K562 (cell line): ENCODE results near the gene TTC27. TPM values are rescaled to one million over a fixed set of nuclear protein-coding genes. Genes with fewer than 3 reads are reported as not detected.

Experiments
- BRD4 ChIP-seq: fragments of 200-600 bp; sonication (generic); IDR thresholded peaks from 2 replicates; pipeline ENCODE4 v1.6.1; 2017; ENCODE audit warnings: inconsistent platforms
- CHD1 ChIP-seq: fragments of 200-600 bp; sonication (generic); IDR thresholded peaks from one replicate; pipeline ENCODE4 v1.6.1; 2012; ENCODE audit warnings: mild to moderate bottlenecking, moderate library complexity, low read length, inconsistent platforms
- CTCFL ChIP-seq: IDR thresholded peaks from 2 replicates; pipeline ENCODE4 v1.6.1; 2011; ENCODE audit warnings: borderline replicate concordance, low read depth, mild to moderate bottlenecking, moderate library complexity, low read length; ENCODE audit not compliant: insufficient read depth, poor library complexity, severe bottlenecking
- FOS ChIP-seq: IDR thresholded peaks from 3 replicates; pipeline ENCODE4 v1.6.1; 2011; ENCODE audit not compliant: insufficient read length; ENCODE audit errors: extremely low read depth
- HDAC3 ChIP-seq: fragments of 450-650 bp; IDR thresholded peaks from 2 replicates; pipeline ENCODE4 v1.6.1; 2018; ENCODE audit warnings: borderline replicate concordance, mild to moderate bottlenecking, moderate library complexity; ENCODE audit not compliant: partially characterized antibody
- SMAD1 ChIP-seq: fragments of 150-350 bp; IDR thresholded peaks from 2 replicates; pipeline ENCODE4 v1.6.1; 2014; ENCODE audit warnings: low read length, low read depth; ENCODE audit not compliant: partially characterized antibody
- SMAD2 ChIP-seq: fragments of 150-350 bp; IDR thresholded peaks from 2 replicates; pipeline ENCODE4 v1.6.1; 2014; ENCODE audit warnings: low read depth, mild to moderate bottlenecking, low read length
- SREBF2 ChIP-seq: sonication (generic); formaldehyde crosslinking; IDR thresholded peaks from 2 replicates; pipeline ENCODE4 v1.4.0; 2020; ENCODE audit warnings: mild to moderate bottlenecking, missing genetic modification reagents
- ZBTB17 ChIP-seq: fragments of 450-650 bp; formaldehyde crosslinking; IDR thresholded peaks from 2 replicates; pipeline ENCODE4 v1.4.0; 2020; ENCODE audit warnings: mild to moderate bottlenecking
- ZBTB49 ChIP-seq: sonication (generic); formaldehyde crosslinking; IDR thresholded peaks from 2 replicates; pipeline ENCODE4 v1.8.0; 2022; ENCODE audit warnings: missing genetic modification reagents, mild to moderate bottlenecking, borderline replicate concordance
- ZFP36 ChIP-seq: fragments of 150-350 bp; IDR thresholded peaks from 2 replicates; pipeline ENCODE4 v1.6.1; 2018; ENCODE audit warnings: low read length, low read depth; ENCODE audit not compliant: partially characterized antibody
- ZNF407 ChIP-seq: fragments of 450-650 bp; IDR thresholded peaks from 2 replicates; pipeline ENCODE4 v1.6.1; 2016; ENCODE audit warnings: low read depth
- ZNF507 ChIP-seq: conservative IDR thresholded peaks from 2 replicates; pipeline ENCODE4 v1.6.1; 2017; ENCODE audit warnings: missing genetic modification characterization, missing compliant biosample characterization
- ZNF561 ChIP-seq: fragments of 450-650 bp; formaldehyde crosslinking; conservative IDR thresholded peaks from 2 replicates; pipeline ENCODE4 v1.4.0; 2020; ENCODE audit warnings: mild to moderate bottlenecking, moderate library complexity
- ZNF785 ChIP-seq: fragments of 250-450 bp; sonication (Bioruptor Pico); IDR thresholded peaks from 2 replicates; pipeline ENCODE4 v1.4.0; 2020; ENCODE audit warnings: mild to moderate bottlenecking
- polyA plus RNA-seq, 8 experiments: library from polyadenylated mRNA; depleted of rRNA in 4 of 8; stranded (reverse) in 5 of 8; unstranded in 3 of 8; fragments of >200 nt; fragmentation: Nextera tagmentation in 2 of 8; fragmentation: Illumina TruSeq in 1 of 8; extraction: Ambion mirVana in 2 of 8; extraction: Trizol in 1 of 8; gene quantifications; 2 replicates each; pipeline versions ENCODE4 v1.2.1 to v1.2.3, GENCODE V29; 2011 to 2014; ENCODE audit warnings: inconsistent platforms in 1 of 8, missing spikeins in 1 of 8
- total RNA-seq, 7 experiments: library from RNA; depleted of rRNA in 6 of 7; stranded (reverse); fragments of >200 nt in 6 of 7; fragmentation: Illumina TruSeq in 2 of 7; extraction: Trizol in 2 of 7; gene quantifications; 2 replicates each; pipeline versions ENCODE4 v1.2.1 to v1.2.3, GENCODE V29; 2011 to 2021; ENCODE audit warnings: low replicate concordance in 1 of 7

The TTC27 gene
- total and polyA plus RNA-seq, 9 of the 15 experiments (the other 6 are each of a cell fraction or from before 2014, with no cell fraction given), result 44.3 to 93.4 (median 57.3) TPM

DNA sequence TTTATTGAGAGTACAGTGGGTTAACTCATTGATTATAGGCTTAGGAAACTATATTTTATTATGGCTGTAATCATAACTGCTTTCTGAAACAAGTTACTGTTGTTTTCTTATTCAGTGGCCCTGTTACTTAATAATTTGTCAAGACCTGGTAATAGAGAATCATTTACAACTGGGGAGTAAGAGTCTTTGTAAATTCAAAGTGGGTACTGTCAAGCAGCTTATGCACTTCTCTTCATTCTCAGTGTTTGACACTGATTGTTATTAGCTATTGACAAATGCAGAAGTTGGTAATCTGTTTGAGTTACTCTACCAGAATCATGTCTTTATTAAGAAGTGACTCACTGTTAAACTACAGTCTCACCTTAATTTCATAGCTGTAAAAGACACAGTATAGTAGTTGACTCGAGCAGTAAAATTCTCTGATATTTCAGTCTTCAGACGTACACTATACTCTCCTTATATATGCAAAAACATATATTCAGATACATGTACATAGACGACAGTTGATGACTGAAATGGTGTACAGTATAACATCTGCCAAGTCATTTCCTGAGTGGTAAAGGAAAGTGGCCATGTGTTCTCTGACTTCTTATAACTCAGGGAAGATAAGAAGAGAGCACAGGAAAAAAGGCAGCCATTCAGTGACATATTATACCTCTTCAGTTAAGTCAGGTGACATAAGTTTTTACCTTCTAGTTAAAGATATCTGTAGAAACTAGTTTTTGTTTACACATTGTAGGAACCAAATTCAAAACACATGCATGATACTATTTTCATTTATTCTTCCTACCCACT, 36.0 kb upstream of the TTC27 start (continued):
- TF ChIP-seq ZBTB49 (CRISPR knock-in tag), result no peak
- no peak for TF ChIP-seq FOS
- TF ChIP-seq SMAD2, result no peak
- no peak for TF ChIP-seq ZNF785 (CRISPR knock-in tag)
- TF ChIP-seq BRD4, result no peak; the same call in 1 of the 2 replicates
- TF ChIP-seq SREBF2 (CRISPR knock-in tag), result no peak
- no peak for TF ChIP-seq ZNF507 (tag)
- TF ChIP-seq ZFP36, result no peak
- TF ChIP-seq SMAD1, result no peak
- peak; percentile 51; the same call in 1 of the 2 replicates for TF ChIP-seq ZBTB17
- no peak for TF ChIP-seq ZNF561
- no peak for TF ChIP-seq CTCFL
- no peak for TF ChIP-seq HDAC3
- no peak for TF ChIP-seq CHD1
- TF ChIP-seq ZNF407, result no peak
